GM19467 (cell line): Measurements from ENCODE around the gene POLG.
"Not testable (repeated sequence)": the region's sequence is repeated elsewhere in the genome, so short reads cannot be mapped to it uniquely, and the experiment has no call there.

ENCODE experiments used
- ATAC-seq: cut with Tn5 transposase; IDR thresholded peaks from one replicate; pipeline ENCODE4 v1.9.1; 2021; ENCODE audit warnings: mild to moderate bottlenecking, moderate library complexity; ENCODE audit not compliant: unreplicated experiment

Gene POLG

DNA sequence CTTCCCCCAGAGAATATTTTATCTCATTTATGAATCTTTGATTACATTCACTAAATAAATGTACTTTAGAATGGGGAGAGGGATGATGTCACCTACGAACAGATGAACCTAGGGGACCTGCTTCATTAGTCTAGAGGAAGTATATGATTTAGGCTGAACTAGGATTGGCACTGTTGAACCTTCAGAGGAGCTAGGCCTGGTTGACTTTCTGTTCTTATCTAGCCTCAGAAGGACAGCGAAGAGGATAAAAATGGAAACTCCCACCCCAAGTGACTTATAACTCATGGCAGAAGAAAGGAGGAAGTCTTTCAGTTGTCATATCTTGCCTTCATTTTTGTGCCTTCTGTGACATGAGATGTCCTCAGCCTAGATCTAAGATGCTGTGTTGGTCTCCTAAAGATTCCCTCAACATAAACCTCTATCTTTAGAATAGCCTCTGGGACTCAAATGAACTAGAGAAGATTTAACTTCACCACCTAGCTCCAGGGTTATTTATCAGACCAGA lies 42.6 kb downstream of the POLG start:
- ATAC-seq: no peak

DNA sequence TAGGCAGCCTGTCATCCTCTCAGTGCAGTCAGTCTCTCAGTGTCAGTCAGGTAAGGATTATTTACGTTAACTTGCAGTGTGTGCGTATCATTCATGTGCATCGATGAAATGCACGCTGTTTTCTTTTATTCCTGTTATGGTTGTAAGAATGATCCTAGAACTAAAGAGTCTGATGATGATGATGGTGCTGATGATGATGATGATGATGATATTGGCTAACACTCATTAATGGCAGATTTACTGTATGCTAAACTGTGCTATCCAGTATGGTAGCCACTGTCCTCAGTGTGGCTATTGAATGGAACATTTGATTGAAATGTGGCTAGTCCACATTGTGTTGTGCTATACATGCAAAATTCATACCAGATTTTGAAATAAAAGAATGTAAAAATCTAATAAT lies 51.4 kb downstream of the POLG start:
- no peak for ATAC-seq

DNA sequence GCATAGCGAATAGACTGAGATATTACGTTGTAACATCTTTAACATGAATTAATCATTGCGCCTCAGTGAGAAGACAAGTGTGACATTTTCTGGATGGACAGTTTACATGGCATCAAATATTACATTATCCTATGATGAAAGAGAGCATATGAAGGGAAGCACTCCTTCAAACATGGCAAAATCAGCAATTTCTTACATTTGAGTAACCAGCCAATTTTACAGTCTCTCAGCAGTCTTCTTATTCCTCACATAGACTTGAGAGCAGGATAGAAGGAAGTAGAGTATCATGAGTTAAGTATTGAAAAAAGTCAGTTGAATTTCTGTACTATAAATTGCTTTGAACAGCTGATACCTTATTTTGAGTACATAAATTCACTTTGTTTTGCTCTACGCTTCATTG lies 52.0 kb downstream of the POLG start:
- no peak for ATAC-seq

DNA sequence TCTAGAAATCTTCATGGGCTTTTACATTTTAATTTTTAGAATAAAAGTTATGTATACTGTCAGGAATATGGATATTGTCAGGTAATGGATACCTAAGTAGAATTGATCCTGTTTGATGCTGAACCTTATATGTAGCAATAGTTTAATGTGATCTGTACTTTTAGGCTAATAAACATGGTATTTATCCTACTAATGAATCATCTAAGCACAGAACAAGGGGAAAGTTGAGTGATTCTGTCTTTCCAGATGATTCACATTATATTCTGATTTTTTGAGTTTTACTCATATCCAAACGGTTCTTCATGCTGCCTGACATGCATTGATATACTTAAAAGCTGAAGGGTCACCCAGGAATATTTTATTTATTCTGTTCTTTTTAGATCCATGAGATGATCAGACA lies 56.3 kb downstream of the POLG start:
- no peak for ATAC-seq

DNA sequence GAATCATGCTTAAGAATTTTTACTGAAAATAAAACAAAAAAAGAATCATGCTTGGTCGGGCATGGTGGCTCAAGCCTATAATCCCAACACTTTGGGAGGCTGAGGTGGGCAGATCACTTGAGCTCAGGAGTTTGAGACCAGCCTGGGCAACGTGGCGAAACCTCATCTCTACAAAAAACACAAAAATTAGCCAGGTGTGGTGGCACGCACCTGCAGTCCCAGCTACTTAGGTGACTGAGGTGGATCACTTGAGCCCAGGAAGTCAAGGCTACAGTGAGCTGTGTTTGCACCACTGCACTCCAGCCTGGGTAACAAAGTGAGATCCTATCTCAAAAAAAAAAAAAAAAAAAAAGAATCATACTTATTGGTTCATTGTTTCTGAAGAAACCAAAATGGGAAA lies 57.3 kb downstream of the POLG start:
- not testable (repeated sequence) for ATAC-seq
